M059J (cell line): ENCODE measurements around the gene MEGF9. TPM values are rescaled to one million over a fixed set of nuclear protein-coding genes. Genes with fewer than 3 reads are reported as not detected.
A peak's percentile ranks its signal among the peaks of the same experiment; 100 is the strongest.

ENCODE experiments used
- DNase-seq: peaks from one replicate; pipeline ENCODE4 v3.0.0-alpha.2; 2012; ENCODE audit warnings: low read depth
- total RNA-seq: library from RNA; depleted of rRNA; stranded (reverse); fragments of >200 nt; shearing (Covaris generic); gene quantifications from 2 replicates; pipeline ENCODE4 v1.2.3, GENCODE V29; 2014

MEGF9 gene
- total RNA-seq, 1 experiment from 2014 or later, result 15.0 TPM

- no peak for DNase-seq
These were observed 87.8 kb downstream of the MEGF9 start for GRCh38 chr9:120626512-120626911.

GRCh38 chr9:120625222-120625621, 89.0 kb downstream of the MEGF9 start:
- peak; percentile 50 for DNase-seq

- no peak for DNase-seq
These were observed 91.5 kb downstream of the MEGF9 start for GRCh38 chr9:120622790-120623189.

GRCh38 chr9:120621941-120622340, 92.3 kb downstream of the MEGF9 start:
- no peak for DNase-seq

GRCh38 chr9:120619751-120620655, 94.3 kb downstream of the MEGF9 start:
- DNase-seq, result peak; percentile 71

- peak; percentile 27 for DNase-seq
These were observed 97.0 kb downstream of the MEGF9 start for GRCh38 chr9:120616966-120617935.

GRCh38 chr9:120612218-120612617, 102.1 kb downstream of the MEGF9 start:
- DNase-seq, result peak; percentile 12

- no peak for DNase-seq
These were observed 102.6 kb downstream of the MEGF9 start for GRCh38 chr9:120611690-120612068.

- DNase-seq, result peak; percentile 14
These were observed 103.1 kb downstream of the MEGF9 start for GRCh38 chr9:120610975-120611689.

GRCh38 chr9:120609636-120610035, 104.6 kb downstream of the MEGF9 start:
- no peak for DNase-seq

GRCh38 chr9:120608421-120608820, 105.8 kb downstream of the MEGF9 start:
- no peak for DNase-seq

- no peak for DNase-seq
These were observed 110.7 kb downstream of the MEGF9 start for GRCh38 chr9:120603591-120603990.

- DNase-seq, result no peak
These were observed 111.3 kb downstream of the MEGF9 start for GRCh38 chr9:120603010-120603409.

GRCh38 chr9:120593955-120594277, 120.4 kb downstream of the MEGF9 start:
- no peak for DNase-seq

- no peak for DNase-seq
These were observed 120.9 kb downstream of the MEGF9 start for GRCh38 chr9:120593250-120593954.

- no peak for DNase-seq
These were observed 122.1 kb downstream of the MEGF9 start for GRCh38 chr9:120592210-120592609.

- no peak for DNase-seq
These were observed 126.9 kb downstream of the MEGF9 start for GRCh38 chr9:120587328-120587727.

GRCh38 chr9:120583958-120584369, 130.3 kb downstream of the MEGF9 start:
- peak; percentile 99 for DNase-seq

GRCh38 chr9:120580051-120580896, 134.0 kb downstream of the MEGF9 start, which contains the start of gene CDK5RAP2:
TSS of gene CDK5RAP2 (minus strand) at chr9:120580167. CDS start at chr9:120579978, 189 bp downstream.
- peak; percentile 98 for DNase-seq
